HG03558 (cell line): ENCODE measurements around the gene ATG4B.
A peak's percentile ranks its signal among the peaks of the same experiment; 100 is the strongest.

Experiments
- ATAC-seq: cut with Tn5 transposase; IDR thresholded peaks from one replicate; pipeline ENCODE4 v1.9.1; 2021; ENCODE audit warnings: moderate number of reproducible peaks; ENCODE audit not compliant: unreplicated experiment; ENCODE audit errors: extremely low read depth

The ATG4B gene

DNA sequence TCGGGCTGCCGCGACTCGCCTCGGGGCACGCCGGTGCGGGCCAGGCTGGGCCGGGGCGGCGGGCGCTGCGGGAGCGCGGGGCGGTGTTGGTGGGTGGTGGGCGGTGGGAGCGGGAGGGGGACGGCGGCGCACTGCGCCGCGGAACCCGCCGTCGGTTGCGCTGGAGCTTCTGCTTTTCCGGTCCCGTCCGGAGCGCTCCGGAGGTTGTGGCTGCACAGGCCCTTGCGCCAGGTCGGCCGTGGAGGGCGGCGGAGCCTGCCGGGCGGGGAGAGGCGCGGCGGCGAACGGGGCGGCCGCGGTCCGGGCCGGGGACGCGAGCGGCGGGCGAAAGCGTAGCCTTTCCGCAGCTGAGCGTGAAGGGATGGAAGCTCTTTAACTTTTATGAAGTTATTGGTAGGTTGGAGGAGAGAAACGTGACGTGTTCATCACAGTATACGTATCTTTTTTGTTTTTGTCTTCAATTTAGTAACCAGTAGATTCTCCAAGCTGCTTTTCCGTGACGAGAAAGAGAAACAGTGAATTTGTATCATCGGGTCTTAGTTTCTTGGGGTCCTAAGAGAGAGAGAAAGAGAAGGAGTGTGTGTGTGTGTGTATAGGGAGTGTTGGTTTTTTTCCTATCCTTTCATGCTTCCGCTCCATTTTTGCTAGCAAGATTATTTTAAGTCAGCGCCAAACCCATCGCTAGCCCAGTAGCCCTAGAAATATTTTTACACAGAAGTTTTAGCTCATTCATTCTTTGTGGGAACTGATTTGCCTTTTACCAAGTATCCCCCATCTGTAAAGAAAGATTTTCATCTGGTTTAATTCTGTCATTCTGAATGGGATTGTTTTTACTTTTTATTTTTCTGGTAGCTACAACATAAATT is 535 bp downstream of the ATG4B start:
- peak; percentile 14 for ATAC-seq

DNA sequence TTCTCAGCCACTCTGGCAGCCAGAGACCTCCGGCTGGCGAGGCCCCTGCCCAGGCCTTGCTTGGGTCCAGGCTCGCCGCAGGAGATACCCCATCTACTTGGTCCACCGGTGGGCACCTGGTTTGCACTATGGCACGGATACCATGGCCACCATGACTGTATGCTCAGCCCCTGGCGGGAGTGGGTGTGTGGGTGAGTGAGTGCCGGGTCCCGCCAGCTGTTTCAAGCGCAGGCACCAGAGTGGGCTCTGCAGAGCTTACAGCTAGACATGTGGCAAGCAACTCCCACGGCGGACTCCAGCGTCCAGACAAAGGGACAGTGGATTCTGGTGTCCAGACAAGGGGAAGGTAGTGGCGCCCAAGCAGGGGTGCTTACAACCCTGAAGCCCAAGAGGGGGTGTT is 1.4 kb downstream of the ATG4B start:
- ATAC-seq = no peak

DNA sequence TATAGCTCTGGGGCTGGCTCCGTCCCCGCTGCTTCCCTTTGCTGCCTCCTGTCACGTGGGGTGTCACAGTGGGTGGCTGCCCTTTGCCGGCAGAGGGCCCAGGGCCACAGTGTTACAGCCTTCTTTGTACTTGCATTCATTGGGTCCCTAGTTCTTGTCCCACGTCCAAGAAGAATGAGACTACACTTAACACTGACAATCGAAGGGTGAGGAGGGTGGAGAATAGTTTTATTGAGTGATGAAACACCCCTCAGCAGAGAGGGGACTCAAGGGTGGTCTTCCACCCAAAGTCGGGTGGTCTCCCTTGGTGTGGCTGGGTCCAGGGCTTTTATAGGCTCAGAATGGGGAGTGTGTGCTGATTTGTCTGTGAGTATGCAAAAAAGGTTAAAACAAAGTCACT is 1.9 kb downstream of the ATG4B start:
- no peak for ATAC-seq

DNA sequence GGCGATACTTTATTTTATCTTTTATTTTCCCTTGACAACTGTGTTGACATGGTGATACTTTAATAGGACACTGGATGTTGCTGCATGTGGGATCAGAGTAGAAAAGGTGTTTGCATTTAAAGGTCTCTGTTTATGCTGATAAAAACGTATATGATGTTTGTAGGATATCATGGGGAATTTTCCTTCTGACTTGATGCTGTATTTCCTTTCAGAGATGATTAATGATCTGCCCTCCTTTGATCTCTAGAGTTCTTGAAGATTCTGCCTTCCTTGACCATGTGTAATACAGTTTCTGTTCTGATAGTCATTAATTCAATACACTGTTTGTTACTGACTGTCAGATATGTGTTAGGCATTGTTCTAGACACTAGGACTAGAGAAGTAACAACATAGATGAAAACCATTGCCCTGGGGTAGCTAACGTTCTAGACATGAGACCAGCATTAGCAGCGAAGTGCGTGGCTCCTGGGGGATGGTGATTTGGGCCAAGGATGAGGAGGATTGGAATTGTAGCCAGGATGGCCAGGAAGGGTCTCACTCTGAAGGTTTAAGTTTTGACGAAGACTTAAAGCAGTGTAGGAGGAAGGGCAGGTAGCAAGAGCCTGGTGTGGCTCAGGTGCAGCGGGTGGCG is 2.8 kb downstream of the ATG4B start:
- no peak for ATAC-seq

DNA sequence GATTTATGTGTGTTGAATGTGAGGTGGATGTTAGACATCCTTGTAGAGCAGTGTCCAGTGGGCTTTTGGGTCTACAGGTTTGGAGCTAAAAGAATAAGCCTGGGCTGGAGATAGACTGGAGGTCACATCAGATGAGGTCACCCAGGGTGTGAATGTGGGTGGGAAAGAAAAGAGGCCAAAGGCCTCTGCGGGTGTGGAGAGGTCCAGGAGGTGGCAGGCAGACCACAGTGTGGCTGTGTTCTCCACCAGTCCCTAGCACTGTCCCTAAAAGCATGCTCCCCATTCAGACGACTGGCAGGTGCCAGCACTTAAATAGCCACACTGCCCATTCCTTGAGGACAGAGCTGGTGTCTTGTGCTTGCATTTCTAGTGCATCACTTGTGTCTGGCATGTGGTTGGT is 4.1 kb downstream of the ATG4B start:
- no peak for ATAC-seq

DNA sequence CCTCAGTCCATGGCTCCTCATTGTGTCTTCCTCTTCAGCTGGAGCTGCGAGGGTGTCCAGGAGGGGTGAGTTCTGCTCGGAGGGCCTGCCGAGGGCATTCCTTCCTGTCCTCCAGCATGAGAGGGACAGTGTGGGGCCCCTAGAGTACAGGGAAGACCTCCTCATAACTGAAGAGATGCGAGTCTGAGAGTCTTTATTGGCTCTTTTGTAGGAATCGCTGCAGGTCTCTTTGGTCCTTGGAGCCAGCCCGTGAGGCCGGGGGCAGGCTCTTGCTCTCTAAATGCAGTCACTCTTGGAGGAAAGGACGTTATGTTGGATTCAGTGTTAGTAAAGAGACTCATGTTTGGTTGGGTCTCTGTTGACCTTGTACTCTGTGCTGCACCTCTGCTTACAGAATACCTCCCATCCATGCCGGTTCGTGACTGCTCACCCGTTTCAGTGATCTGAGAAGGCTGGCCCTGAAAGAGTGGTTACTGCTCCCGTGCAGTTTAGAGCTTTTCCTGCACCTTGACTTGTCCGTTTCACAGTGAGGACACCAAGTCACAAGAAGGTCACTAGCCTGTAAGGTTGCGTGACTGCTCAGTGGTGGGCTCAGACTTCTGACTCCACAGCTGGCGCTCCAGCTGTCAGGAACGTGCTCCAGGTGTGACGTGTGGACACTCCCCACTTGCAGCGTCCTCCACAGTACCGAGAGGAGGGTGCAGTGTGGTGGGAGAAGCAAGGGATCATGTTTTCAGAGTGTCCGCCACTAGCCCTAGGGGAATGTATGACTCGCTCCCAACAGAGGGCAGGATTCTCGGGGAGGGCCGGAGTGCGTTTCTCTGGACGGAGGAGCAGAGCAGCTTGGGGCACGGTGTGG is 7.8 kb downstream of the ATG4B start:
- ATAC-seq = no peak

DNA sequence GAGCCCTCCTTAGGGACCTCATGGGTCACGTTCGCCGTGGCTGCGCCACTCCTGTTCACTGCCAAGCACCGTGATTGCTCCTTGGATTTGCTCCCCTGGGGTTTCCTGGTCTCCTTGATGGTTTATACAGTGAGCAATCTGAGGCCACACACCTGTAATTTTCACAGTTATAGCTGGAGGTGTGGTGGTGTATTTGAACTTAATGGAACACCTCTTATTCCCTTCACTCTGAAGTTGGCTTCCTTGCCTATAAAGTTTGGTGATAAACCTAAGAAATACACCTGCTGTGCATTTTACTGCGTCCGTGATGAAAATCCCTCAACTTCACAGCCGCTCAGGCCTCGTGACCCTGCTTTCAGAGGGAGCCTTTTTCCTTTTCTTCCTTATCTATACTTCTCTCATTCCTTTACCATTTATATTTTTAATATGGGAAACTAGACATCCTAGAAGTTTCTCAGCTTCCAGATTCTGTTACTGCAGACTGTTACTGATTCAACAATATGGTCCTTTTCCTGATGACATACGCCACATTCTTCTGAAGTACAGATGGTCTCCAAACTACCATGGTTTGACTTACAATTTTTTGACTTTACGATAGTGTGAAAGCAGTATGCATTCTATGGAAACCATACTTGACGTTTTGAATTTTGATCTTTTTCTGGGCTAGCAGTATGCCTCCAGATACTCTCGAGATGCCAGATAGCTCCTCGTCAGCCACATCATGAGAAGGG is 8.6 kb downstream of the ATG4B start:
- ATAC-seq = no peak

DNA sequence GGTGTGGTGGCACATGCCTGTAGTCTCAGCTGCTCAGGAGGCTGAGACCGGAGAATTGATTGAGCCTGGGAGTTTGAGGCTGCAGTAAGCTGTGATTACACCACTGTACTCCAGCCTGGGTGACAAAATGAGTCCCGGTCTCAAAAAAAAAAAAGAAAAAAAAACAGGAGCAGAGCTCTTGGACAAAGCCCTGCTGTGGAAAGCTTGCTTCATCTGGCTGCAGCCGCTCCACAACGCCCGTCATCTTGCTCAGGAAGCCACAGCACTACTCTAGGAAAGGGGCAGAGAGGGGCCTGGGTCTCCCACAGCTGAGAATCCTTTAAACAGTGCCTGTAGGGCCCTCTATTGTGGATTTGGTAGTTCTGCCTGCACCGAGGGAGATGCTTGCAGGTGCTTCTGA is 11.0 kb downstream of the ATG4B start:
- no peak for ATAC-seq

DNA sequence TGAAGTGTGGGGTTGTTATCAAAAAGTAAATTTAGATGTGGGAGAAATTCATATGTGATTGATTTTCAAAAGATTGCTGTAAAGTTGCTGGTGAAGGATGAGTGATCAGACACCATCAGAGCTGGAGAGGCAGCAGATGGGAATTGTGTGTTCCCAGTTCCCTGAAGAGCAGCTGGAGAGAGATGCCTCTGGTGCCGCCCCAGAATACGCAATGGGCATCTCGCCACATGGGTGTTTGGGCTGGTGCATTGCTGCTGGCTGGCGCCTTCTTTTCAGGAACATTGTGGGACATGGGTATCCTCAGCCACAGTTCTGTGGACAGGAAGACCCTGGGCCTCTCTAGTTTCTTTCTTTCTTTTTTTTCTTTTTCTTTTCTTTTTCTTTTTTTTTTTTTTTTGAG is 11.9 kb downstream of the ATG4B start:
- ATAC-seq = no peak

DNA sequence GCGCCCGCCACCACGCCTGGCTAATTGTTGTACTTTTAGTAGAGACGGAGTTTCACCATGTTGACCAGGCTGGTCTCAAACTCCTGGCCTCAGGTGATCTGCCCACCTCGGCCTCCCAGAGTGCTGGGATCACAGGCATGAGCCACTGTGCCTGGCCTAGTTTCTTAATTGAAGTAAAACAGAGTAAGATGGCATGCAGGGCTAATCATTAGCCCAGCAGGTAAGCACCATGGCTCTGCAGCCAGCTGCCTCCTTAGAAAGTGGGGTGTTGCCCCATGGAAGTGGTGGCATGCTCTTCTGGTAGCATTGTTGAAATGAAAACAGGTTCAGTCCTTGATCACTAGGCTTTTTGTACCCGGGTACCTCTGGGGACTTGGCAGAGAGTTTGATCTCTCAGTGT is 12.4 kb downstream of the ATG4B start:
- ATAC-seq = no peak

DNA sequence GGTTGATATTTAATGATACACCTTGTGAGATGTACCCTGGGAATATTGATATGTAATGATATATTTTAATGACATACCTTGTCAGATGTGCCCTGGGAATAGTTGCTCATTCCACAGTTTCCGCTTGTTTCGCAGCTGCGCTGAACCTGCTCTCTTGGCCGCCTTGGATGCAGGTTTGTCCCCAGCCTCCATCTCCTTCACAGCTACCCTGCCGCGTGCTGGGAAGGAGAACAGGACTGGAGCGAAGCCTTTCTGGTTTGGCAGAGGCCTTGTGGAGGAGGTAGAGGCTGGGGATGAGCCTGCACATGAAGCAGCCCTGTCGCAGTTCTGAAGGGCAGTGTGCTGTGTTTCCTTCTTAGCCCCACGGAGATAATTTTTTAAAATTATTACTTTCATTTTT is 14.6 kb downstream of the ATG4B start:
- ATAC-seq = no peak

DNA sequence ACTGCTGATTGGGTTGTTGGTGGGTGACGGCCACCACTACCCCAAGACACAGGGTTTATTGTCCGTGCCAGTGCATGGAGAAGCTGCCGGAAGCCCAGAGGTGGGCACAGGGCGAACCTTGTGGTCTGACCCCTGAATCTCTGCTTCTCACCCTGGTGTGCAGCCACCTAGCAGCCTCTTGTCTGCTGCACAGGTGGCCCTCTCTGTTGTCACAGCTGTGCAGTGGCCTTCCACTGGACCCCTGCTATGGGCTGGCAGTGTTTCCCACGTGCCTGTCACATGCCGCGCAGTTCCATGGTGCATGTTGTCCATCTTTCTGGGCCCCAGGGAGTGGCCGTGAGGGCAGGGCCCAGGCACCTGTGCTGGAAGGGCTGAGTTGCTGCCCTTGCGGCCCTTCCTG is 15.2 kb downstream of the ATG4B start:
- no peak for ATAC-seq

DNA sequence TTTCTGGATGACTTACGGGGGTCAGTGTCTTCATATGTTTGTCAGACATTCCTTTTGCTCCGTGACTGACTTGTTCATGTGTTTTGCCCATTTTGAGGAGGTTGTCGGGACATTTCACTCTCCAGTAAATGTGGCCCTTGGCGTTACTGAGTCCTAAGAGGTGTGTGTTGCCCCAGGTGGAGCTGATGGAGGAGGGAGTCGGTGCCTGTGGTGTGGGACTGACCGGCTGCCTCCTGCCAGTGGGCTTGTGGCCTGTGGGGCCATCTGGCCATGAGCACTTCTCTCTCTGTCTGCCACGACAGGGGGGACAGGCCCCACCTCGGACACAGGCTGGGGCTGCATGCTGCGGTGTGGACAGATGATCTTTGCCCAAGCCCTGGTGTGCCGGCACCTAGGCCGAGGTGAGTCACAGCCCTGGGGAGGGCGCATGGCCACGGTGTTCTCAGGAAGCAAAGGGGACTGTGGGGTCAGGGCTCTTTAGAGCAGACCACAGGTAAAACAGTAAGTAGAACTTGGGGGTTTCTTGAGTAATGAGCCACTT is 15.8 kb downstream of the ATG4B start:
- no peak for ATAC-seq

DNA sequence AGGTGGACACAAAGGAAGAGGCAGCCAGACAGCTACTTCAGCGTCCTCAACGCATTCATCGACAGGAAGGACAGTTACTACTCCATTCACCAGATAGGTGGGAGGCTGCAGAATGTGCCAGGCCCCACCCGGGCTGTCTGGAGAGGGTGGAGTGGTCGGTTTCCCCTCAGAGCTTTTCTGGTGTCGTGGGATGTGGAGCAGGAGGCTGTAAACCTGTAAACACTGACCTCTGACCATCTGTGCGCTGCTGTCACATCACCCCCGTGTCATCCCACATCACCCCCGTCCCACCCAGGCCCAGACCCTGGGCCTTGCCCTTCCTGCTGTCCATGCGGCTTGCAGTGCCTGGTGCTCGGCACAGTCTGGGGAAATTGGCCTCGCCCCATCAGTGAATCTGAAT is 17.1 kb downstream of the ATG4B start:
- no peak for ATAC-seq

DNA sequence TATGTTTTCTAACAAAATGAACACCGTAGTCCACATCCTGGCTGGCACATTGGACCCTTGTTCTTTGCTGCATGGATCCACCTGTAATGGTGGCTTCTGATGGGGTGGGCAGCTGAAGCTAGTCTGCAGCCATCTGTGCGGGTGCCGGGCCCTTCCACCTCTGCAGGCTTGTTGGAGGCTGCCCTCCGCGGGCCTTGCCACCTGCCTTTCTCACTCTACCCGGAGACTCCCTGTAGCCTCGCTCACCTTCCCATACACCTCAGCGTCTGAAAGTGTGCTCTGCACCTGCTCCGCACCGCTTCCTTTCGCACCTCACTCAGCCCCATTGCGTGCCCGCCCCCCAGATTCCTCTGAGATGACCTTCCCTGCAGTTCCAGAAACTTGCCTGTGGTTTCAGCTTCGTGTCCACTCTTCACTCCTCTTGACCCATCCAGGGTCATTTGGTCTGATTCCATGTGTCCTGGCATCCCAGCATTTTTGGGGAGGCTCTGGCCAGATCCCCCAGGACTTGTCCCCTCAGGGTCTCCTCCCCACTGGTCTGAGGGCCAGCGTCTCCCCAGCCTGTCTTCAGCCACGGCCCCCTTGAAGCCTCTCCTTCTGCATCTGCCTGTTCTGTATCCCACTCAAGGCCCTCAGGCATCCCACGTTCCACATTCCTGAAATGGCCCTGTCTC is 18.2 kb downstream of the ATG4B start:
- ATAC-seq = no peak

DNA sequence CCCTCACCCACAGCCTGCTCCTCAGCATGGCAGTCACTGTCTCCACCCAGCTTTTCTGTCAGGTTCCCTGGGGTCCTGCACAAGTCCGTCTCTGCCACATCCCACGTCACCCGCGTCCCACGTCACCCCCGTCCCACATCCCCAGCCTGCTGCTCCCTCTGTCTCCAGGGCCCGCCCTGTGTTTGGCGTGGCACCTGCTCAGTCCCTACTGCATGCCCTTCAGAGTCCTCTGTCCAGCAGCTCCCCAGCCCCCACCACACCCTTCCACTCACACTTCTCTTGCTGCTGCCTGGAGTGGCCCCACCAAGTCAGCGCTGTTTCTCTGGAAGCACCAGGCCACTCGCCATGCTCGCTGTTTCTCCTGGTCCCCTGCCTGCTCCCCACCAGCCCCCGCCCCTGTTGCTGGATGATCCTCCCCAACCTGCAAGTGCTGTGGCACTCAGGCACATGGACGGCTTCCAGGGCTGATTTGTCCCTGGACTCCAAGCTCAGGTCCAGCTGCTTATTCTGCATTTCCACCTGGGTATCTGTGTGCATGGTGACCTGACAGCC is 18.8 kb downstream of the ATG4B start:
- ATAC-seq = no peak

DNA sequence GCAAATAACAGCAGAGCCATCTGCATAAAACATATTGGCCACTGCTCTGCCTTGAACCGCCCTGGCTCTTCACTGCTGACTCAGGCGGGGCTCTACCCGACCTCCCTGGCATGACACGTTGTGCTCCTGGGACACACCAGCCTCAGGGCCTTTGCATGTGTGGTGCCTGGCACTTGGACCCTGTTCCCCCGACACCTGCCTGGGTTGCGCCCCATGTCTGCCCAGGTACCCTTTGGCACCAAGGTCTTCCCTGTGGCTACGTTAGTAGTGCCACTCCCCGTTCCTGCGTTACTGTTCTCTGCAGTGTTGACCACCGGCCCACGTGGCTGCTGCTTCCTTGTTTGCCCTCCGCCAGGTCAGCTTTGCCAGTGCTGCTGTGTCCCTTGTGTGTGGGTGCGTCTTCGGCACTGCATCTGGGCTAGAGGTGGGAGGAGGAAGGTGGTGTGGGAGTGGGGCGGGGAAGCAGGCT is 20.3 kb downstream of the ATG4B start:
- ATAC-seq = no peak

DNA sequence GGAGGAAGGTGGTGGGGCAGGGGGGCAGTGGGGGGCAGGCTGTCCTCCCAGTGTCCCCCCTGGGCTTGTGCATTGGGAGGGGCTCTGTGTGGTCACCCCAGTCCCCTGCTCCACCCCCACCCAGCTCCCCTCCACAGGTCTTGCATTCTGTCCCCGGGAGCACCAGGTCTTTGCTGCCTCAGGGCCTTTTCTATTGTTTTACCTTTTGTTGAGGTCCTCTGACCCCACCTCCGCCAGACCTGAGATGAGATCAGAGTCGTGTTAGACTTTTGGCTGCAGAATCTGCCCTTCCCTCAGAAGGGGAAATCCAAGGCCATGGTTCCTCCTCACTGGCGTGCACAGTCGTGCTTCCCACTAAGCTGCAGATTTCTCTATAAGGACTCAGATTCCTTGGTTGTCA is 20.8 kb downstream of the ATG4B start:
- no peak for ATAC-seq

DNA sequence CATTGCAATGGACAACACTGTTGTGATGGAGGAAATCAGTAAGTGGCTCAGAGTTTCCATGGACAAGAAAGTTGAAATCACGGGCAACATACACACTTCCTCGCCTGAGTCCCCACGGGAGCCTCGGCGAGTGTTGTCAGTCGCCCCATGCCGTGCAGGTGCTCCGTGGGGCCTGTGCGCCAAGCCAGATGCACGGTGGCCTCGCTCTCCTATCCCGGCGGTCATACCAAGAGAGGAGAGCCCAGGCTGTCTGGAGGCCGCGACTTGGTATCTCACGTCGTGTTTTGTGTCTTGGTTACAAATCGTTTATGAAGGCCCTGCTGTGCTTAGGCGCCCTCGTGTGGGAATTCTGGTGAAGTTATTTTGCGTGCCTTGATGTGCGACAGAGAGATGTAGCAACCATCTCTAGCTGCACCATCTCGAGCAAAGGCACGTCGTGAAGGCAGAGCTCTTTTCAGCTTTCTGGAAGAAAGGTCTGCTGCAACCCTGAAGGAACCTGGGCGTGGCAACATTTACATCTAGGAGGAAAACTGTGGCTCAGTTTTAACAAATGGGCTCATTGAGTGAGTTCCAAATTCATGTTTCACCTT is 21.8 kb downstream of the ATG4B start:
- no peak for ATAC-seq
